HUES6 (cell line): ENCODE data around the gene SHD.
"Not testable (repeated sequence)": the region's sequence is repeated elsewhere in the genome, so short reads cannot be mapped to it uniquely, and the experiment has no call there.

ENCODE experiments used
- H3K27ac ChIP-seq: 2 replicates; pipeline ENCODE4 v1.7.0; 2013; ENCODE audit warnings: low read depth, mild to moderate bottlenecking, low read length, inconsistent platforms
- H3K27me3 ChIP-seq: 2 replicates; pipeline ENCODE4 v1.6.1; 2013; ENCODE audit warnings: low read length; ENCODE audit not compliant: control insufficient read depth, insufficient read depth
- H3K36me3 ChIP-seq: 2 replicates; pipeline ENCODE4 v1.6.1; 2013; ENCODE audit warnings: low read length; ENCODE audit not compliant: control insufficient read depth, insufficient read depth
- H3K4me1 ChIP-seq: 2 replicates; pipeline ENCODE4 v1.6.1; 2013; ENCODE audit warnings: low read length; ENCODE audit not compliant: control insufficient read depth, insufficient read depth
- H3K4me3 ChIP-seq: 2 replicates; pipeline ENCODE4 v1.5.1; 2013; ENCODE audit warnings: low read depth, low read length
- H3K9ac ChIP-seq: one replicate; pipeline ENCODE4 v1.6.1; 2013; ENCODE audit warnings: mild to moderate bottlenecking, low read length
- H3K9me3 ChIP-seq: 2 replicates; pipeline ENCODE4 v1.6.1; 2013; ENCODE audit warnings: low read depth, low read length; ENCODE audit not compliant: control insufficient read depth, insufficient read depth

SHD gene

DNA sequence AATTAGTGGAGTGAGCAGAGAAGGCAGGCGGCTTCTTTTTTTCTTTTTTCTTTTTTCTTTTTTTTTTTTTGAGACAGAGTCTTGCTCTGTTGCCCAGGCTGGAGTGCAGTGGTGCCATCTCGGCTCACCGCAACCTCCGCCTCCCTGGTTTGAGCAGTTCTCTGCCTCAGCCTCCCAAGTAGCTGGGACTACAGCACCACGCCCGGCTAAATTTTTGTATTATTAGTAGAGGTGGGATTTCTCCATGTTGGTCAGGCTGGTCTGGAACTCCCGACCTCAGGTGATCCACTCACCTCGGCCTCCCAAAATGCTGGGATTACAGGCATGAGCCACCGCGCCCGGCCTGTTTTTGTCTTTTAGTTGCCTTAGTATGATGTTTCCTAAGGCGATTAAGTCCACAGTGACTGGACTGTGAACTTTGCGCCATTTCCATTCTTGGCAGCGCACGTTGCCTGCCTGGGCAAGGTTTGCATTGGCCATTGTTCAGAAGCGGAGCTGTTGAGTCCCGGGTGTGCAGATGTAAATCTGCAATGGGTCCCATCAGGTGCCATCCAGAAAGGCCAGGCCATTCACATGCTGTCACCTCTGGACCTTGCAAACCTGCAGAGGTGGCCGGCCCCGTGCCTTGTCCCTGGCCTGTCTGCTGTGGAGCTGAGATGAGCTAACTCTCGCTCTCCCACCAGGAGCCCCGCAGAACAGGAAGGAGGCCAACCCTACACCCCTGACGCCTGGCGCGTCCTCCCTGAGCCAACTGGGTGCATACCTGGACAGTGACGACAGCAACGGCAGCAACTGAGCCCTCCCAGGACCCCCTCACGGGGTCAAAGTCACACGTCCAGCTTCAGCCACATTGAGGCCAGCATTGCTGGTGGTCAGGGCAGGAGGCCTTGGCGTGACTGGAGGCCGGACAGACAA lies 10.9 kb upstream of the SHD start:
- H3K36me3 ChIP-seq: peaks cover 26% of the 10 kb centered on the region
- H3K4me1 ChIP-seq: no peaks in the 10 kb centered on the region
- H3K27me3 ChIP-seq: no peaks in the 10 kb centered on the region
- H3K9me3 ChIP-seq: 0 out of 2 replicates have a peak, but pooled peaks cover 3% of the 10 kb centered on the region
- H3K27ac ChIP-seq: no peak overlapping the region
- H3K4me3 ChIP-seq: no peak overlapping the region
- no peak overlapping the region for H3K9ac ChIP-seq

DNA sequence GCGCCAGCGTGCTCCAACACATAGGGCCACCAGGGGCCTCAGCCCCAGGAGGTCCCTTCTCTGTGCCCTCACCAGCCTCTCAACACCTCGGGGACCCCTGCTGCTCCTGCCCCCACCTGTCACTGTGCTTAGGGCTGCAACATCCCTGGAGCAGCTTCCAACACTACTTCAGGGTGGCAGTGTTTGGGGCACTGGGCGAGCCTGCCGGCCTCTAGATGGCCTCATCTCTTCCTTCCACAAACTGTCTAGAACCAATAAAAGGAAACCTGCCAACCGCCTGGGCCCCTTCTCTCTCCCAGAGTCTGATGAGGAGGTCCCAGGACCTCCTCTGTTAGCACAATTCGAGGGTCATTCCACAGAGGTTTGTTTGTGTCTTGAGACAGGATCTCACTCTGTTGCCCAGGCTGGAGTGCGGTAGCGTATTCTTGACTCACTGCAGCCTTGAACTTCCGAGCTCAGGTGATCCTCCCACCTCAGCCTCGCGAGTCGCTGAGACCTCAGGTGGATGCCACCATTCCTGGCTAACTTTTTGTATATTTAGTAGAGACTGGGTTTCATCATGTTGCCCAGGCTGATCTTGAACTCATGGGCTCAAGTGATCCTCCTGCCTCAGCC lies 10.1 kb upstream of the SHD start:
- H3K36me3 ChIP-seq: peaks cover 24% of the 10 kb centered on the region
- H3K27ac ChIP-seq: no peak overlapping the region
- no peak overlapping the region for H3K9ac ChIP-seq
- no peaks in the 10 kb centered on the region for H3K4me1 ChIP-seq
- H3K4me3 ChIP-seq: no peak overlapping the region
- 0 out of 2 replicates have a peak, but pooled peaks cover 3% of the 10 kb centered on the region for H3K9me3 ChIP-seq
- no peaks in the 10 kb centered on the region for H3K27me3 ChIP-seq

DNA sequence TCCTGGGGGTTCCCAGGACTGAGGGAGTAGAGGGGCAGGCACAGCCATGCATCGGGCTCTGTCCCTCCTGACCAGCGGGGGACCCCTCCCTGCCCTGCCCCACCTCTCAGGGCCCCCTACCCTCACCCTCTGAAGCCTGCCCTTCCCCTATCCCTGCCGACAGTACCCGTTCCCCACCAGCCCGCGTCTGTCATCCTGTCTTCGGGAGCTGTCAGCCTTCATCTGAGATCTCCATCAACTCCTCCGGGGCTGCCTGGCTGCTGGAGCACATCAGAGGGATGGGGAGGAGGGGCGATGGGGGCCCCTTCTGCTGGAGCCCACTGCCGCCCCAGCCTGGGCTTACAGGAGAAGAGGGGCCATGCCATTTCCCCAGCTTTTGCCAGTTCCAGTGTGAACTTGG lies 6.2 kb upstream of the SHD start:
- Histone ChIP-seq H3K27ac (no peak overlapping the region), H3K9ac (no peak overlapping the region), H3K4me3 (no peak overlapping the region), H3K9me3 (0 out of 2 replicates have a peak, but pooled peaks cover 3% of the 10 kb centered on the region), H3K4me1 (0 out of 2 replicates have a peak, but pooled peaks cover 4% of the 10 kb centered on the region), H3K27me3 (no peaks in the 10 kb centered on the region), H3K36me3 (peaks cover 18% of the 10 kb centered on the region)

DNA sequence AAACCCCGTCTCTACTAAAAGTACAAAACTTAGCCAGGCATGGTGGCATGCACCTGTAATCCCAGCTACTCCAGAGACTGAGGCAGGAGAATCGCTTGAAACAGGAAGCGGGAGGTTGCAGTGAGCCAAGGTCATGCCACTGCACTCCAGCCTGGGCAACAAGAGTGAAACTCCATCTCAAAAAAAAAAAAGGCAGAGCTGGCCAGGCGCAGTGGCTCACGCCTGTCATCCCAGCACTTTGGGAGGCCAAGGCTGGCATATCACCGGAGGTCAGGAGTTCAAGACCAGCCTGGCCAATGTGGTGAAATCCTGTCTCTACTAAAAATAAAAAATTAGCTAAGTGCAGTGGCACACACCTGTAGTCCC lies 4.8 kb upstream of the SHD start:
- not testable (repeated sequence) for H3K27me3 ChIP-seq, H3K36me3 ChIP-seq, H3K4me1 ChIP-seq, H3K27ac ChIP-seq, H3K9ac ChIP-seq, H3K9me3 ChIP-seq, H3K4me3 ChIP-seq

DNA sequence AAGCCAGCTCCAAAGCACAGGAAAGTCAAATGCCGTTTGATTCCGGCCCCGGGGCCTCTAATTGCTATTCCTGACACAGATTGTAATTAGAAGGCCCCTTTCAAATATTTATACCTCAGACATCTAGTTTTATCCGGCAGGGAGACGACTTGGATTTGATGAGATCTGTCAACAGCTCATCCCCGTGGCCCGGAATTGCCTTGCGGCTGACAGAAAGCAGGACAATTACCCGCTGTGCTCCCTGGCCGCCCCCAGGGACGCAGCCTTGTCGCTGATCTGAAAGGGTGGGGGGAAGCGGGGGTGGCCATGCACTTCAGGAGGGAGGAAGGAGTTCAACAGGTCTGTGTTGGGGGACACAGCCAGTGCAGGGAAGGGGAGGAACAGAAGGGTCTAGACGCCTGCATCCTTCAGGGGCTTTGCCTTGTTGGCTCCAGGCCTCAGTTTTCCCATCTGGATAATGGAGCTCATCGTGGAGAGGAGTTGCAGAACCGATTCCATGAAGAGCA lies 1.8 kb upstream of the SHD start:
- Histone ChIP-seq H3K36me3 (no peaks in the 10 kb centered on the region), H3K9me3 (no peaks in the 10 kb centered on the region), H3K27me3 (peaks cover 39% of the 10 kb centered on the region)

DNA sequence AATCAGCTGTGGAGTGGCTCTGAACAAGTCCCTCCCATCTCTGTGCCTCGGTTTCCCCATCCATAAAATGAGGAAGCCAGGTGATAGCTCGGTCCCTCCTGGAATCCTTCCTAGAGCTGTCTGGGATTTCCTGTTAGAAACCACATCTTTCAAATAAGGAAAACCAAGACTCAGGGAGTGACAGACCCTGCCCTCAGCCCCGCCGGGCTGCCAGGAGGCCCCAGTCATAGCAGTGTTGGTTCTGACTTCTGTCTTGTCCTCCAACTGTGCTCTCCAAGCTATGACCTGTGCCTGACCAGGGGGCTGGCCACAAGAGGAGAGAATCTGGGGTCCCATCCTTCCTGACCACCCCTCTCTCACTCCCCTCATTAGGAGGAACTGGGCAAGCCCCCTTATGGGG lies 1.1 kb upstream of the SHD start:
- H3K27ac ChIP-seq: no peak overlapping the region
- no peak overlapping the region for H3K4me3 ChIP-seq
- H3K4me1 ChIP-seq: peaks cover 9% of the 10 kb centered on the region; the same call in 1 of the 2 replicates
- H3K9me3 ChIP-seq: no peaks in the 10 kb centered on the region
- no peaks in the 10 kb centered on the region for H3K36me3 ChIP-seq
- H3K9ac ChIP-seq: no peak overlapping the region
- H3K27me3 ChIP-seq: peaks cover 45% of the 10 kb centered on the region

More for the DNA sequence above, 1.8 kb upstream of the SHD start:
- Histone ChIP-seq H3K27ac (no peak overlapping the region), H3K9ac (no peak overlapping the region), H3K4me3 (no peak overlapping the region), H3K4me1 (peaks cover 9% of the 10 kb centered on the region; the same call in 1 of the 2 replicates)

DNA sequence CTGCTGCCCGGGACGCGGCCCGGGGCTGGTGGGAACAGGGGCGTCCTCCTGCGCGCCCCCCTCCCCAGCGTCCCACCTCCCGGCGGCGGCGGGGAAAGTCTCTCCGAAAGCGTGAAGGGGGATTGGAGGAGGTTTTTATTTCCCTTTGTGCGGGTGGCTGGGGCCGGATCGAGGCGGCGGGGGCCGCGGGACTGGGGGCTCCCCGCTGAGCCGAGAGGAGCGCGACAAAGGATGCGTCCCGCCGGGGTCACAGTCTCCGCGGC lies 132 bp downstream of the SHD start:
- H3K27me3 ChIP-seq: peaks cover 48% of the 10 kb centered on the region
- H3K4me1 ChIP-seq: peaks cover 9% of the 10 kb centered on the region; the same call in 1 of the 2 replicates
- no peak overlapping the region for H3K27ac ChIP-seq
- peak overlapping the region; percentile 61 for H3K4me3 ChIP-seq
- peak overlapping the region; percentile 19 for H3K9ac ChIP-seq
- H3K9me3 ChIP-seq: no peaks in the 10 kb centered on the region
- no peaks in the 10 kb centered on the region for H3K36me3 ChIP-seq

DNA sequence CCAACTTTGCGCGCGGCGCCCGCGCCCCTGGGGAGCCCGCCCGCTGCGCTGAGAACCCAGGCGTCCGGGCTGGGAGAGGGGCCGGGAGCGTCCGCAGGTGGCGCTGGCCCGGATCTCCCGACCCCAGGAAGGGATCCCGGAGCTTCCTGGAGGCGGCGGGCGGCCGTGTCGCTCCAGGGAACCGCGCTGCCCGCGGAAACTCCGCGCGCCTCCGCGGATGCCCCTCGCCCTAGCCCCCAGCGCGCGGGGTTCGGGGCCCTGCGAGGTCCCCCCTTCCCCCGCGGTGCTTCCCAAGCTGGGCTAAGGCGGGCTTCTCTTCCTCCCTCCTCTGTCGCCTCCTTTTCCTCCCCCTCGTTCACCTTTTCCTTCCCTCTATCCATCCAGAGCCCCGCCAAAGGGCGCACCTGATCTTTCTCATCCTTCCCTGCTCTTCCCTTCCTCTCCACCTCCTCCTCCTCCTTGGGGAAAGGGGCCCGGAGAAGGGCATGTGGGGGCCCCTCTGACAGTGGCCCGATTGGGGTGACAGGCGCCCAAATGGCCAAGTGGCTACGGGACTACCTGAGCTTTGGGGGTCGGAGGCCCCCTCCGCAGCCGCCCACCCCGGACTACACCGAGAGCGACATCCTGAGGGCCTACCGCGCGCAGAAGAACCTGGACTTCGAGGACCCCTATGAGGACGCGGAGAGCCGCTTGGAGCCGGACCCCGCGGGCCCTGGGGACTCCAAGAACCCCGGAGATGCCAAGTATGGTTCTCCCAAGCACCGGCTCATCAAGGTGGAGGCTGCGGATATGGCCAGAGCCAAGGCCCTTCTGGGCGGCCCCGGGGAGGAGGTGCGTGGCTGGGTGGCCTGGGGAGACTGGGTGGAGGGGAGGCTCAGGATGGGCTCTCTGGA lies 710 bp downstream of the SHD start:
- H3K4me1 ChIP-seq: peaks cover 9% of the 10 kb centered on the region; the same call in 1 of the 2 replicates
- no peaks in the 10 kb centered on the region for H3K36me3 ChIP-seq
- H3K27me3 ChIP-seq: peaks cover 50% of the 10 kb centered on the region
- H3K4me3 ChIP-seq: peak overlapping the region; percentile 61
- no peaks in the 10 kb centered on the region for H3K9me3 ChIP-seq
- H3K27ac ChIP-seq: no peak overlapping the region
- peak overlapping the region; percentile 19 for H3K9ac ChIP-seq

DNA sequence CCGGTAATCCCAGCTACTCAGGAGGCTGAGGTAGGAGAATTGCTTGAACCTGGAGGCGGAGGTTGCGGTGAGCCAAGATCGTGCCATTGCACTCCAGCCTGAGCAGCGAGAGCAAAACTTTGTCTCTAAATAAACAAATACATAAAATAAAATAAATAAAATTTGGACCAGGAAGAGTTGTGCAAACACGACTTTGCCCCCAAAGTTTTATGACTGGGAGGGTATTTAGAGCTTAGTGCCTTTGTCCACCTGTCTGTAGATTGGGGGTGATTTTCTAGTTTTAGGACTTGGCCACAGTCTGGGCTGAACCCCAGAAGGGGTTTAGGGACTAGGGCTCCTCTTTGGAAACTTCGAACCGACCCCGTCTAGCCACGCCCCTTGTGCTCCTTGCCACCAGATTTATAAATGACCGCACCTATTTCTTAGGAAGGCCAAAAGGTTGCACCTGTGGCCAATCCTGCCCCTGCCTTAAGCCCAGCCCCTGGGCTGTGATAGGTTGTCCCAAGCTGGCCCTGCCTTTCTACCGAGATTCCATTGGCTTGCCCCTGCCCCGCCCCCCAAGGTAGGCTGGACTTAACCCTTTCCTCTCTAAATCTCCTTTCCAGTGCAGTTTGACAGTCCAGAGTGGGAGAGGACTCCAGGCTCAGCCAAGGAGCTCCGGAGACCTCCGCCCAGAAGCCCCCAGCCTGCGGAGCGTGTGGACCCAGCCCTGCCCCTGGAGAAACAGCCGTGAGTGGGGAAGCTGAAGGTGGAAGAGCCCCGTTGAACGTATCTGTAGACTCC lies 5.3 kb downstream of the SHD start:
- Histone ChIP-seq H3K9ac (no peak overlapping the region), H3K9me3 (no peaks in the 10 kb centered on the region), H3K4me3 (peak overlapping the region; percentile 53), H3K27me3 (peaks cover 48% of the 10 kb centered on the region), H3K36me3 (no peaks in the 10 kb centered on the region), H3K4me1 (peaks cover 6% of the 10 kb centered on the region; the same call in 1 of the 2 replicates), H3K27ac (no peak overlapping the region)

DNA sequence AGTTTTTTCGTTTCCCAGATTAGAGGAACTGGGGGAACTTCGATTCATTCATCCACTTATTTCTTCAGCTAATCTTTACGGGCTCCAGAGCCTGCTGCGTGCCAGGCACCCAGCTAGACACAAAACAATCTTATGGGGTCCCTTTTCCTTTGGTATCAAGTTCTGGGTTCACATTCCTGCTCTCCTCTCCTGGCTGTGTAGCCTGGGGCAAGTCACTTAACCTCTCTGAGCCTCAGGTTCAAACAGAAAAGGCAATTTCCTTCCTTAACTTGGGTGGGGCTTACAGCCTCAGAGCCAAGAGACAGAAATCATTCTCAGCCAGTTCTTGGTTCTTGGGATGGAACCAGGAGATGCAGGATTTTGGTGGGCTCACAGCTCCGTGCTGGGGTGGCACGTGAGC lies 5.9 kb downstream of the SHD start:
- H3K36me3 ChIP-seq: no peaks in the 10 kb centered on the region
- H3K9me3 ChIP-seq: no peaks in the 10 kb centered on the region
- peaks cover 42% of the 10 kb centered on the region for H3K27me3 ChIP-seq
- H3K27ac ChIP-seq: no peak overlapping the region
- peak overlapping the region; percentile 53 for H3K4me3 ChIP-seq
- no peak overlapping the region for H3K9ac ChIP-seq
- H3K4me1 ChIP-seq: peaks cover 6% of the 10 kb centered on the region; the same call in 1 of the 2 replicates
